ENCODE results near the gene TUBA4B.

TUBA4B gene

GRCh38 chr2:219252900-219253752, at the start of gene TUBA4B:
TUBA4B (plus strand) TSS chr2:219253243; CDS start chr2:219253408, 165 bp downstream.
- peaks cover 22% of the 10 kb centered on the region; the same call in 1 of the 2 replicates for H3K27me3 ChIP-seq (ENCODE audit: insufficient read depth, low read depth)
- H3K9ac ChIP-seq, result peak within 1 kb of the TSS; percentile 77
- H3K4me2 ChIP-seq, result peak within 1 kb of the TSS; percentile 85
- peaks cover 22% of the 10 kb centered on the region for H3K4me1 ChIP-seq (ENCODE audit: low read depth, poor library complexity, severe bottlenecking)
- TF ChIP-seq, protein P1, sequence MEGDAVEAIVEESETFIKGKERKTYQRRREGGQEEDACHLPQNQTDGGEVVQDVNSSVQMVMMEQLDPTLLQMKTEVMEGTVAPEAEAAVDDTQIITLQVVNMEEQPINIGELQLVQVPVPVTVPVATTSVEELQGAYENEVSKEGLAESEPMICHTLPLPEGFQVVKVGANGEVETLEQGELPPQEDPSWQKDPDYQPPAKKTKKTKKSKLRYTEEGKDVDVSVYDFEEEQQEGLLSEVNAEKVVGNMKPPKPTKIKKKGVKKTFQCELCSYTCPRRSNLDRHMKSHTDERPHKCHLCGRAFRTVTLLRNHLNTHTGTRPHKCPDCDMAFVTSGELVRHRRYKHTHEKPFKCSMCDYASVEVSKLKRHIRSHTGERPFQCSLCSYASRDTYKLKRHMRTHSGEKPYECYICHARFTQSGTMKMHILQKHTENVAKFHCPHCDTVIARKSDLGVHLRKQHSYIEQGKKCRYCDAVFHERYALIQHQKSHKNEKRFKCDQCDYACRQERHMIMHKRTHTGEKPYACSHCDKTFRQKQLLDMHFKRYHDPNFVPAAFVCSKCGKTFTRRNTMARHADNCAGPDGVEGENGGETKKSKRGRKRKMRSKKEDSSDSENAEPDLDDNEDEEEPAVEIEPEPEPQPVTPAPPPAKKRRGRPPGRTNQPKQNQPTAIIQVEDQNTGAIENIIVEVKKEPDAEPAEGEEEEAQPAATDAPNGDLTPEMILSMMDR (conservative IDR thresholded peaks at IDR 0.05; ENCODE audit: low read depth, low read length), result no peak
- no peaks in the 10 kb centered on the region for H3K36me3 ChIP-seq (ENCODE audit: insufficient read depth)
- H3K4me3 ChIP-seq (IDR thresholded peaks at IDR 0.05; ENCODE audit: insufficient read depth, low read depth, low read length), result peak within 1 kb of the TSS; percentile 80
- H3K79me2 ChIP-seq (ENCODE audit: insufficient read depth, low read depth), result peaks cover 6% of the 10 kb centered on the region; the same call in 1 of the 2 replicates
- H4K20me1 ChIP-seq (ENCODE audit: insufficient read depth), result no peaks in the 10 kb centered on the region
- H2AFZ ChIP-seq (ENCODE audit: low read depth), result peak within 1 kb of the TSS; percentile 91
- H3K27ac ChIP-seq, result peak within 1 kb of the TSS; percentile 56

DNA sequence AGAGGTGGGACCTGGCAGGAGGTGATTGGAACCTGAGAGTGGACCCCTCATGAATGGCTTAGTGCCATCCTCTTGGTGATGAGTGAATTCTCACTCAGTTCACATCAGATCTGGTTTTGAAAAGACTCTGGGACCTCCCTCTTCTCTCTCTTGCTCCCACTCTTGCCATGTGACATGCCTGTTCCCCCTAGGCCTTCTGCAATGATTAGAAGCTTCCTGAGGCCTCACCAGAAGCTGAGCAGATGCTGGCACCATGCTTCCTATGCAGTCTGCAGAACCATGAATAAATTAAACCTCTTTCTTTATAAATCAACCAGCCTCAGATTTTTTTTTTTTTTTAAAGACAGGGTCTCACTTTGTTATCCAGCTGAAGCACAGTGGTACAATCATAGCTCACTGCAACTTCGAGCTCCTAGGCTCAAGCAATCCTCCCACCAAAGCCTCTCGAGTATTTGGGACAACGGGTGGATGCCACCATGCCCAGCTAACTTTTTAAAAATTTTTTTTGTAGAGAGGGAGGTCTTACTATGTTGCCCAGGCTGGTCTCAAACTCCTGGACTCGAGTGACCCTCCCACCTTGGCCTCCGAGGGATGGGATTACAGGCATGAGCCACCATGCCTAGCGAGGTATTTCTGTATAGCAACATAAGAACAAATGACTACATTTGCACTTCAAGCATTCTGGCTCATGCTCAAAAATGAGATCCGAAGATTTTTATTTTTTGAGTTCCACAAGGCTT, 48.4 kb upstream of the TUBA4B start:
- TF ChIP-seq, protein P1 (conservative IDR thresholded peaks at IDR 0.05; ENCODE audit: low read depth, low read length), result no peak
- Histone ChIP-seq H2AFZ (ENCODE audit: low read depth) (no peak overlapping the region), H3K4me2 (no peak overlapping the region), H3K4me1 (ENCODE audit: low read depth, poor library complexity, severe bottlenecking) (peaks cover 18% of the 10 kb centered on the region), H3K4me3 (IDR thresholded peaks at IDR 0.05; ENCODE audit: insufficient read depth, low read depth, low read length) (no peak overlapping the region), H3K36me3 (ENCODE audit: insufficient read depth) (no peaks in the 10 kb centered on the region), H3K27ac (no peak overlapping the region), H3K79me2 (ENCODE audit: insufficient read depth, low read depth) (no peaks in the 10 kb centered on the region), H3K9ac (no peak overlapping the region), H3K27me3 (ENCODE audit: insufficient read depth, low read depth) (no peaks in the 10 kb centered on the region), H4K20me1 (ENCODE audit: insufficient read depth) (no peaks in the 10 kb centered on the region)

DNA sequence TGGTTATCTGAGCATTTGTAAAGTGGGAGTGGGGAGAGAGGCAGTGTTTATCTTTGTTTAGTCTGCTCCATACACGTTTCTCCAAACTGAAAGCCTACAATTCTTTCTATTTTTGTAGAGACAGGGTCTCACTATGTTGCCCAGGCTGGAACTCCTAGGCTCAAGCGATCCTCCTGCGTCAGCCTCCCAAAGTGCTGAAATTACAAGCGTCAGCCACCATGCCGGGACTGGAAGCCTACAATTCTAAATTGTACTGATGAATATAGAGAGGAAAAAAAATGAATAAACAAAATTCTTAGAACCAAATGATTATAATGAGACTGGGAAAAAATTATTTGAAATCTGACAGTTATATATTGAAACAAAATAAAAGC, 47.9 kb upstream of the TUBA4B start:
- H3K4me1 ChIP-seq (ENCODE audit: low read depth, poor library complexity, severe bottlenecking), result peaks cover 18% of the 10 kb centered on the region
- H2AFZ ChIP-seq (ENCODE audit: low read depth), result no peak overlapping the region
- H3K4me3 ChIP-seq (IDR thresholded peaks at IDR 0.05; ENCODE audit: insufficient read depth, low read depth, low read length), result no peak overlapping the region
- H4K20me1 ChIP-seq (ENCODE audit: insufficient read depth), result no peaks in the 10 kb centered on the region
- H3K4me2 ChIP-seq, result no peak overlapping the region
- no peaks in the 10 kb centered on the region for H3K79me2 ChIP-seq (ENCODE audit: insufficient read depth, low read depth)
- no peak overlapping the region for H3K9ac ChIP-seq
- H3K36me3 ChIP-seq (ENCODE audit: insufficient read depth), result no peaks in the 10 kb centered on the region
- H3K27ac ChIP-seq, result no peak overlapping the region
- TF ChIP-seq, protein P1 (conservative IDR thresholded peaks at IDR 0.05; ENCODE audit: low read depth, low read length), result no peak
- no peaks in the 10 kb centered on the region for H3K27me3 ChIP-seq (ENCODE audit: insufficient read depth, low read depth)

- H3K36me3 ChIP-seq (ENCODE audit: insufficient read depth), result no peaks in the 10 kb centered on the region
- H3K4me2 ChIP-seq, result peak overlapping the region; percentile 74
- H2AFZ ChIP-seq (ENCODE audit: low read depth), result peak overlapping the region; percentile 77
- peak overlapping the region; percentile 80 for H3K4me3 ChIP-seq (IDR thresholded peaks at IDR 0.05; ENCODE audit: insufficient read depth, low read depth, low read length)
- H3K9ac ChIP-seq, result peak overlapping the region; percentile 74
- peaks cover 18% of the 10 kb centered on the region for H3K4me1 ChIP-seq (ENCODE audit: low read depth, poor library complexity, severe bottlenecking)
- TF ChIP-seq, protein P1 (conservative IDR thresholded peaks at IDR 0.05; ENCODE audit: low read depth, low read length), result no peak
- no peaks in the 10 kb centered on the region for H3K27me3 ChIP-seq (ENCODE audit: insufficient read depth, low read depth)
- H4K20me1 ChIP-seq (ENCODE audit: insufficient read depth), result no peaks in the 10 kb centered on the region
- peak overlapping the region; percentile 69 for H3K27ac ChIP-seq
- H3K79me2 ChIP-seq (ENCODE audit: insufficient read depth, low read depth), result no peaks in the 10 kb centered on the region
Observed at GRCh38 chr2:219205981-219206327, 47.1 kb upstream of the TUBA4B start.
